Mesenchymal stem cell (in vitro differentiated cells and primary cell): ENCODE measurements around the gene PRRC2A.
A peak's percentile ranks its signal among the peaks of the same experiment; 100 is the strongest.

ENCODE experiments used
- DNase-seq: peaks from one replicate; pipeline ENCODE4 v3.0.0-alpha.2; 2013
- H2AFZ ChIP-seq: one replicate; pipeline ENCODE4 v1.6.1; 2013; ENCODE audit warnings: low read depth, mild to moderate bottlenecking, control low read depth, inconsistent platforms, low read length, moderate library complexity
- H2AK5ac ChIP-seq: 2 replicates; pipeline ENCODE4 v1.6.1; 2013; ENCODE audit warnings: low read length, moderate library complexity, mild to moderate bottlenecking, inconsistent platforms; ENCODE audit not compliant: severe bottlenecking
- H2BK120ac ChIP-seq: one replicate; pipeline ENCODE4 v1.6.1; 2013; ENCODE audit warnings: low read depth, mild to moderate bottlenecking, inconsistent platforms, low read length, moderate library complexity
- H2BK12ac ChIP-seq, 2 experiments: one replicate each; pipeline ENCODE4 v1.6.1; 2013; ENCODE audit warnings: inconsistent platforms in 2 of 2, low read length in 2 of 2, mild to moderate bottlenecking in 2 of 2, moderate library complexity in 2 of 2, control low read depth in 1 of 2
- H2BK15ac ChIP-seq: one replicate; pipeline ENCODE4 v1.6.1; 2013; ENCODE audit warnings: mild to moderate bottlenecking, low read depth, inconsistent platforms; ENCODE audit not compliant: poor library complexity, severe bottlenecking
- H2BK5ac ChIP-seq: 2 replicates; pipeline ENCODE4 v1.6.1; 2013; ENCODE audit warnings: low read depth, mild to moderate bottlenecking, low read length, control low read depth, inconsistent platforms; ENCODE audit not compliant: poor library complexity, severe bottlenecking
- H3K14ac ChIP-seq, 2 experiments: one replicate each; pipeline ENCODE4 v1.6.1; 2013; ENCODE audit warnings: inconsistent platforms in 2 of 2, low read length in 2 of 2, control low read depth in 1 of 2, mild to moderate bottlenecking in 1 of 2, moderate library complexity in 1 of 2
- H3K18ac ChIP-seq, 2 experiments: one replicate each; pipeline ENCODE4 v1.6.1; 2013; ENCODE audit warnings: inconsistent platforms in 2 of 2, low read length in 2 of 2, control low read depth in 1 of 2, low read depth in 1 of 2, mild to moderate bottlenecking in 1 of 2
- H3K23ac ChIP-seq, 2 experiments: one replicate each; pipeline ENCODE4 v1.6.1; 2013; ENCODE audit warnings: inconsistent platforms in 2 of 2, low read length in 2 of 2, mild to moderate bottlenecking in 2 of 2, moderate library complexity in 2 of 2, control low read depth in 1 of 2
- H3K27ac ChIP-seq: 2 replicates; pipeline ENCODE4 v1.5.1; 2013; ENCODE audit warnings: mild to moderate bottlenecking, moderate library complexity, low read length, control low read depth, inconsistent platforms; ENCODE audit not compliant: poor library complexity, severe bottlenecking
- H3K27me3 ChIP-seq, 2 experiments: 2 replicates each; pipeline versions ENCODE4 v1.6.1 to v1.7.0; 2013; ENCODE audit warnings: low read length in 2 of 2, mild to moderate bottlenecking in 2 of 2, moderate library complexity in 2 of 2, control low read depth in 1 of 2, inconsistent platforms in 1 of 2; ENCODE audit not compliant: control insufficient read depth in 1 of 2, insufficient read depth in 1 of 2
- H3K36me3 ChIP-seq, 2 experiments: 2 replicates each; pipeline versions ENCODE4 v1.6.1 to v1.7.0; 2013; ENCODE audit warnings: low read length in 2 of 2, control low read depth in 1 of 2, inconsistent platforms in 1 of 2, low read depth in 1 of 2, mild to moderate bottlenecking in 1 of 2; ENCODE audit not compliant: insufficient read depth in 2 of 2, control insufficient read depth in 1 of 2
- H3K4ac ChIP-seq, 2 experiments: one replicate each; pipeline ENCODE4 v1.6.1; 2013; ENCODE audit warnings: inconsistent platforms in 2 of 2, low read length in 2 of 2, mild to moderate bottlenecking in 2 of 2, moderate library complexity in 2 of 2, control low read depth in 1 of 2, low read depth in 1 of 2
- H3K4me1 ChIP-seq: 2 replicates; pipeline ENCODE4 v1.6.1; 2013; ENCODE audit warnings: low read depth, low read length, control low read depth; ENCODE audit not compliant: control insufficient read depth, insufficient read depth
- H3K4me2 ChIP-seq: 2 replicates; pipeline ENCODE4 v1.6.1; 2013; ENCODE audit warnings: low read length, mild to moderate bottlenecking, inconsistent platforms; ENCODE audit not compliant: poor library complexity, severe bottlenecking
- H3K4me3 ChIP-seq, 2 experiments: 2 replicates each; pipeline versions ENCODE4 v1.5.1 to v1.7.0; 2013; ENCODE audit warnings: low read length in 2 of 2, mild to moderate bottlenecking in 2 of 2, control low read depth in 1 of 2, low read depth in 1 of 2; ENCODE audit not compliant: insufficient read depth in 1 of 2
- H3K79me1 ChIP-seq: replicated peaks from 2 replicates; pipeline ENCODE4 v1.6.1; 2013; ENCODE audit warnings: mild to moderate bottlenecking, control low read depth, low read length, inconsistent platforms; ENCODE audit not compliant: poor library complexity, severe bottlenecking
- H3K9ac ChIP-seq: 2 replicates; pipeline ENCODE4 v1.7.0; 2013; ENCODE audit warnings: mild to moderate bottlenecking, low read length, moderate library complexity
- H3K9me3 ChIP-seq: 2 replicates; pipeline ENCODE4 v1.7.0; 2013; ENCODE audit warnings: mild to moderate bottlenecking, low read length; ENCODE audit not compliant: control insufficient read depth
- H4K8ac ChIP-seq: one replicate; pipeline ENCODE4 v1.6.1; 2013; ENCODE audit warnings: inconsistent platforms, mild to moderate bottlenecking, low read length, moderate library complexity
- H4K91ac ChIP-seq: one replicate; pipeline ENCODE4 v1.6.1; 2013; ENCODE audit warnings: mild to moderate bottlenecking, low read length, inconsistent platforms
- WGBS: methylation state at CpG from one replicate; pipeline ENCODE4 v1.1.7; 2013; ENCODE audit warnings: mixed read lengths; 5-methylcytosine and 5-hydroxymethylcytosine counted together

PRRC2A gene

DNA sequence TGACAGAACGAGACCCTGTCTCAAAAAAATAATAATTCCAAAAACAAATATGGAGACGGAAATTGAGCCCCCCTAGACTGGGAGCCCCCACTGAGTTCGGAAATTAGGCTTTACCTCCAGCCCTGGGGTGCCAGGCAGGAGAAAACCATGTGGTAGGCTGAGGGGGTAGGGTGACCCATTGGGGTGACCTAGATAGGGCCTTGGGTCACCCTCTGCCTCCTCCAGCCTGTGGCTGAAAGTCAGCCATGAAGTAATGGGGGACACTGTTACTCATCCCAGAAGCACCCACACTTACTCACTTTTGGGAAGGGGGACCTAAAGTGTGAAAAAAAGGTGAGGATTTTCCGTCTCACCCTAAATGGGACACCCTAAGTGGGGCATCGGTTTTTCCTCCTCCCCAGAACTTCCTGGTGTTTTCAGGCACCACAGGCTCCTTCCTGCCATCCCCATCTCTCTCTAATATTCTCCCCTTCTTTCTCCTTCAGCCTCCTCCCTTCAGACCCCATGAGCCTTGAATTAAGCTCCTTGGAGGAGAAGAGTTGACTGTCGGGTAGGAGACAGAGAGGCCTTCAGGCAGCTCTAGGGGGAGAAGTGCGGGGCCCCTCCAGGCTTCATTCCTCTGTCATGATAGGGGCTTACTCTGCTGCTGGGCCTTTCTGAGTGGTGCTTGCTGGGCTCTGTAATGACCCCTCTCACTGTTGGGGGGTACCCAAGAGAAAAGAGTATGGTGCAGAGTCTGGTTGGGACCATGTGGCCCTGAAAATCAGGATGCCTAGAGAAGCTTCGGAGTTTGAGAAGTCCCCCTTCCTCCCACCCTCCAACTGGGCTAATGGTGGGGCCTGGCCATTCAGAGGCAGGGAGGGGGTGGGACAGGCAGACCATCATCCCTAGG lies 40.7 kb upstream of the PRRC2A start:
- no peak overlapping the region for H4K91ac ChIP-seq

DNA sequence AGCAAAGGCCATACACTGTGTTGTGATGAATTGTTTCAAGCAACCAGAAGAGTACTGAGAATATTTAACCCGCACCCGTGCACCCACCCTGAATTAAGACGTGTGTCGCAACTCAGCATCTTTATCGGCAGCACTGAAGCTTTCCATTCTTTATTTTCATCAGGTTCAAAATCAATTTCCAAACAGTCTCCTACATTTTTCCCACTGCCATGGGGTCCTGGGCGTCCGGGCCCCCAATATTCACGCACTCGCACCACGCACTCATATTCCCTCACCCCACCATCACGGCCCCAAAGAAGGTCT lies 40.1 kb upstream of the PRRC2A start:
- peak overlapping the region; percentile 75 for H2BK120ac ChIP-seq
- no peak overlapping the region for H2AK5ac ChIP-seq
- no peaks in the 10 kb centered on the region for H3K9me3 ChIP-seq
- peak overlapping the region; percentile 78 to 97 for H3K4me3 ChIP-seq
- H2AFZ ChIP-seq: peak overlapping the region; percentile 66
- H3K18ac ChIP-seq: peak overlapping the region in 1 of 2 experiments; percentile 85
- H2BK12ac ChIP-seq: peak overlapping the region; percentile 37 to 77
- peaks cover 10% of the 10 kb centered on the region for H3K79me1 ChIP-seq
- peak overlapping the region; percentile 64 for H3K4me2 ChIP-seq
- H2BK5ac ChIP-seq: no peak overlapping the region
- H3K4me1 ChIP-seq: peaks cover 22% of the 10 kb centered on the region
- 73% methylated on average over 11 of the region's 11 CpGs for WGBS
- peak overlapping the region; percentile 35 for H2BK15ac ChIP-seq
- H4K91ac ChIP-seq: peak overlapping the region; percentile 81
- H4K8ac ChIP-seq: peak overlapping the region; percentile 97
- peak overlapping the region in 1 of 2 experiments; percentile 68 for H3K14ac ChIP-seq
- peak overlapping the region in 1 of 2 experiments; percentile 6 for H3K4ac ChIP-seq
- DNase-seq: no peak
- H3K9ac ChIP-seq: peak overlapping the region; percentile 94
- no peak overlapping the region for H3K27ac ChIP-seq
- no peaks in the 10 kb centered on the region for H3K36me3 ChIP-seq
- peaks cover 0 to 2% of the 10 kb centered on the region in 2 experiments for H3K27me3 ChIP-seq
- H3K23ac ChIP-seq: no peak overlapping the region

More for the DNA sequence above, 40.7 kb upstream of the PRRC2A start:
- no peak overlapping the region for H3K27ac ChIP-seq
- peaks cover 22% of the 10 kb centered on the region for H3K4me1 ChIP-seq
- peak overlapping the region in 1 of 2 experiments; percentile 97 for H3K4me3 ChIP-seq
- no peak overlapping the region for H3K4me2 ChIP-seq
- 94% methylated on average over 8 of the region's 8 CpGs for WGBS
- no peak overlapping the region for H3K18ac ChIP-seq
- H3K27me3 ChIP-seq: no peaks in the 10 kb centered on the region
- H3K4ac ChIP-seq: no peak overlapping the region
- H2BK5ac ChIP-seq: no peak overlapping the region
- H3K9ac ChIP-seq: no peak overlapping the region
- H3K14ac ChIP-seq: no peak overlapping the region
- no peaks in the 10 kb centered on the region for H3K9me3 ChIP-seq
- peak overlapping the region; percentile 18 for H2BK15ac ChIP-seq
- H2AFZ ChIP-seq: no peak overlapping the region
- H2BK120ac ChIP-seq: no peak overlapping the region
- H3K23ac ChIP-seq: no peak overlapping the region
- no peaks in the 10 kb centered on the region for H3K36me3 ChIP-seq
- H4K8ac ChIP-seq: no peak overlapping the region
- no peak for DNase-seq
- peaks cover 10% of the 10 kb centered on the region for H3K79me1 ChIP-seq
- H2AK5ac ChIP-seq: no peak overlapping the region
- H2BK12ac ChIP-seq: no peak overlapping the region

GRCh38 chr6:31580807-31581433 lies 39.6 kb upstream of the PRRC2A start:
- H3K4me1 ChIP-seq: peaks cover 22% of the 10 kb centered on the region
- peak overlapping the region; percentile 41 for H3K27ac ChIP-seq
- no peaks in the 10 kb centered on the region for H3K9me3 ChIP-seq
- no peak overlapping the region for H2AK5ac ChIP-seq
- peak overlapping the region in 1 of 2 experiments; percentile 87 for H3K23ac ChIP-seq
- peak overlapping the region; percentile 85 to 95 for H3K18ac ChIP-seq
- under 1% methylated on average over 60 of the region's 62 CpGs for WGBS
- peak overlapping the region in 1 of 2 experiments; percentile 95 for H3K14ac ChIP-seq
- H3K4me2 ChIP-seq: peak overlapping the region; percentile 64
- peak overlapping the region; percentile 87 for H2AFZ ChIP-seq
- peak overlapping the region; percentile 82 for H2BK120ac ChIP-seq
- peaks cover 0 to 5% of the 10 kb centered on the region in 2 experiments for H3K27me3 ChIP-seq
- H3K79me1 ChIP-seq: peaks cover 10% of the 10 kb centered on the region
- H2BK5ac ChIP-seq: no peak overlapping the region
- H3K4ac ChIP-seq: peak overlapping the region; percentile 85 to 87
- DNase-seq: peak; percentile 85
- H4K8ac ChIP-seq: peak overlapping the region; percentile 97
- peak overlapping the region; percentile 94 for H3K9ac ChIP-seq
- H4K91ac ChIP-seq: peak overlapping the region; percentile 81
- H2BK12ac ChIP-seq: peak overlapping the region; percentile 54 to 77
- H3K4me3 ChIP-seq: peak overlapping the region; percentile 78 to 97
- no peaks in the 10 kb centered on the region for H3K36me3 ChIP-seq
- peak overlapping the region; percentile 71 for H2BK15ac ChIP-seq
